Superior temporal gyrus (tissue), 1 donor: Measurements from ENCODE around the gene ALDOA.

Experiments
- DNase-seq: peaks from one replicate; pipeline ENCODE4 v3.0.0-alpha.2; 2016; ENCODE audit errors: extremely low spot score

Gene ALDOA

GRCh38 chr16:30115238-30115637, 49.7 kb downstream of the ALDOA start:
- DNase-seq: no peak

- DNase-seq: no peak
Measured at GRCh38 chr16:30116291-30117207, 51.0 kb downstream of the ALDOA start.

- no peak for DNase-seq
Measured at GRCh38 chr16:30117768-30118167, 52.2 kb downstream of the ALDOA start.

- peak; percentile 45 for DNase-seq
Measured at GRCh38 chr16:30119428-30119827, 53.9 kb downstream of the ALDOA start.
